ES-I3 (cell line): ENCODE data around the gene DCAF10.
"Not testable (repeated sequence)": the region's sequence is repeated elsewhere in the genome, so short reads cannot be mapped to it uniquely, and the experiment has no call there.

Experiments used
- H3K36me3 ChIP-seq: 2 replicates; pipeline ENCODE4 v1.6.1; 2013; ENCODE audit warnings: mild to moderate bottlenecking, low read length, control low read depth, moderate library complexity; ENCODE audit not compliant: insufficient read depth
- H3K4me1 ChIP-seq: 2 replicates; pipeline ENCODE4 v1.6.1; 2013; ENCODE audit warnings: mild to moderate bottlenecking, control low read depth, low read length; ENCODE audit not compliant: insufficient read depth
- H3K9ac ChIP-seq: 2 replicates; pipeline ENCODE4 v1.6.1; 2013; ENCODE audit warnings: low read depth, mild to moderate bottlenecking, low read length, moderate library complexity
- H3K9me3 ChIP-seq: 2 replicates; pipeline ENCODE4 v1.6.1; 2013; ENCODE audit warnings: mild to moderate bottlenecking, low read length, moderate library complexity; ENCODE audit not compliant: control insufficient read depth, insufficient read depth

The DCAF10 gene

GRCh38 chr9:37903647-37904444 is 103.2 kb downstream of the DCAF10 start, which contains the start of gene SLC25A51:
TSS of gene SLC25A51 (minus strand) at chr9:37904127. CDS start at chr9:37888550, 15,577 bp downstream.
- H3K9me3 ChIP-seq: no peaks in the 10 kb centered on the region
- H3K4me1 ChIP-seq: peaks cover 4% of the 10 kb centered on the region; the same call in 1 of the 2 replicates
- H3K36me3 ChIP-seq: no peaks in the 10 kb centered on the region; the same call in 1 of the 2 replicates
- H3K9ac ChIP-seq: peak within 1 kb of the TSS; percentile 85

- peaks cover 4% of the 10 kb centered on the region; the same call in 1 of the 2 replicates for H3K4me1 ChIP-seq
- H3K9me3 ChIP-seq: no peaks in the 10 kb centered on the region
- H3K36me3 ChIP-seq: no peaks in the 10 kb centered on the region
Measured at GRCh38 chr9:37904445-37905130, 104.0 kb downstream of the DCAF10 start.

GRCh38 chr9:37905131-37905505 is 104.5 kb downstream of the DCAF10 start:
- Histone ChIP-seq H3K36me3 (no peaks in the 10 kb centered on the region), H3K9me3 (no peaks in the 10 kb centered on the region), H3K4me1 (peaks cover 4% of the 10 kb centered on the region; the same call in 1 of the 2 replicates), H3K9ac (peak overlapping the region; percentile 85)

More at GRCh38 chr9:37904445-37905130, 104.0 kb downstream of the DCAF10 start:
- H3K9ac ChIP-seq: peak overlapping the region; percentile 85

- peaks cover 4% of the 10 kb centered on the region; the same call in 1 of the 2 replicates for H3K4me1 ChIP-seq
Measured at GRCh38 chr9:37905776-37906175, 105.2 kb downstream of the DCAF10 start.

GRCh38 chr9:37906312-37907239 is 106.0 kb downstream of the DCAF10 start:
- Histone ChIP-seq H3K9ac (no peak overlapping the region), H3K36me3 (no peaks in the 10 kb centered on the region), H3K9me3 (no peaks in the 10 kb centered on the region), H3K4me1 (peaks cover 4% of the 10 kb centered on the region; the same call in 1 of the 2 replicates)

More at GRCh38 chr9:37905776-37906175, 105.2 kb downstream of the DCAF10 start:
- no peak overlapping the region for H3K9ac ChIP-seq
- no peaks in the 10 kb centered on the region for H3K36me3 ChIP-seq
- H3K9me3 ChIP-seq: no peaks in the 10 kb centered on the region

- Histone ChIP-seq H3K36me3 (no peaks in the 10 kb centered on the region), H3K9me3 (no peaks in the 10 kb centered on the region), H3K9ac (no peak overlapping the region), H3K4me1 (no peaks in the 10 kb centered on the region; the same call in 1 of the 2 replicates)
Measured at GRCh38 chr9:37908283-37908682, 107.7 kb downstream of the DCAF10 start.

- no peak overlapping the region for H3K9ac ChIP-seq
- no peaks in the 10 kb centered on the region for H3K9me3 ChIP-seq
- H3K36me3 ChIP-seq: no peaks in the 10 kb centered on the region
- no peaks in the 10 kb centered on the region; the same call in 1 of the 2 replicates for H3K4me1 ChIP-seq
Measured at GRCh38 chr9:37908698-37909186, 108.1 kb downstream of the DCAF10 start.

- Histone ChIP-seq H3K9me3 (no peaks in the 10 kb centered on the region), H3K36me3 (no peaks in the 10 kb centered on the region), H3K4me1 (no peaks in the 10 kb centered on the region; the same call in 1 of the 2 replicates), H3K9ac (no peak overlapping the region)
Measured at GRCh38 chr9:37909326-37909725, 108.7 kb downstream of the DCAF10 start.

GRCh38 chr9:37909836-37910235 is 109.2 kb downstream of the DCAF10 start:
- not testable (repeated sequence) for H3K9me3 ChIP-seq, H3K36me3 ChIP-seq, H3K4me1 ChIP-seq, H3K9ac ChIP-seq

GRCh38 chr9:37910271-37910670 is 109.7 kb downstream of the DCAF10 start:
- no peaks in the 10 kb centered on the region; the same call in 1 of the 2 replicates for H3K4me1 ChIP-seq
- no peak overlapping the region for H3K9ac ChIP-seq
- no peaks in the 10 kb centered on the region for H3K36me3 ChIP-seq
- H3K9me3 ChIP-seq: no peaks in the 10 kb centered on the region

- H3K9ac ChIP-seq: no peak overlapping the region
Measured at GRCh38 chr9:37911271-37911681, 110.7 kb downstream of the DCAF10 start.

GRCh38 chr9:37913480-37914153 is 113.0 kb downstream of the DCAF10 start:
- H3K9me3 ChIP-seq: no peaks in the 10 kb centered on the region
- H3K4me1 ChIP-seq: no peaks in the 10 kb centered on the region
- no peak overlapping the region for H3K9ac ChIP-seq
- H3K36me3 ChIP-seq: no peaks in the 10 kb centered on the region; the same call in 1 of the 2 replicates

More at GRCh38 chr9:37911271-37911681, 110.7 kb downstream of the DCAF10 start:
- Histone ChIP-seq H3K36me3 (no peaks in the 10 kb centered on the region; the same call in 1 of the 2 replicates), H3K4me1 (no peaks in the 10 kb centered on the region), H3K9me3 (no peaks in the 10 kb centered on the region)

GRCh38 chr9:37914154-37914551 is 113.6 kb downstream of the DCAF10 start:
- no peak overlapping the region for H3K9ac ChIP-seq
- no peaks in the 10 kb centered on the region for H3K4me1 ChIP-seq
- no peaks in the 10 kb centered on the region; the same call in 1 of the 2 replicates for H3K36me3 ChIP-seq

More at GRCh38 chr9:37914154-37914551, 113.6 kb downstream of the DCAF10 start:
- H3K9me3 ChIP-seq: no peaks in the 10 kb centered on the region
